Measurements from ENCODE around the gene CSTF1. TPM values are rescaled to one million over a fixed set of nuclear protein-coding genes. Genes with fewer than 3 reads are reported as not detected.

Gene CSTF1
- total and polyA plus RNA-seq, 4 donors = 11.9 to 20.2 (median 16.0) TPM

- H3K27me3 ChIP-seq (ENCODE audit: control insufficient read depth in 4 of 4, insufficient read depth in 4 of 4, low read length in 3 of 4) = no peaks in the 10 kb centered on the region
- no peaks in the 10 kb centered on the region for H3K9me3 ChIP-seq (ENCODE audit: control insufficient read depth in 4 of 4, low read length in 3 of 4)
- H3K4me1 ChIP-seq (ENCODE audit: control insufficient read depth in 4 of 4, insufficient read depth in 4 of 4, low read length in 3 of 4) = peaks cover 2 to 21% (median 16%) of the 10 kb centered on the region in 4 donors
- no peak overlapping the region for H3K9ac ChIP-seq (ENCODE audit: low read depth in 1 of 2, low read length in 2 of 2)
- no peak overlapping the region for H3K27ac ChIP-seq (ENCODE audit: low read depth in 1 of 2, low read length in 2 of 2)
- 94% methylated on average over 4 of the region's 4 CpGs for WGBS
- TF ChIP-seq CTCF (IDR thresholded peaks at IDR 0.05; ENCODE audit: low read depth, low read length, missing input control) = no peak
- TF ChIP-seq ATF3 (IDR thresholded peaks at IDR 0.05) = no peak
- TF ChIP-seq GABPA (IDR thresholded peaks at IDR 0.05 in 1 of 2, conservative IDR thresholded peaks at IDR 0.05 in 1 of 2) = no peak
- no peak for TF ChIP-seq MAX (IDR thresholded peaks at IDR 0.05)
- no peak for TF ChIP-seq RXRA (IDR thresholded peaks at IDR 0.05)
- no peak for TF ChIP-seq SP1 (IDR thresholded peaks at IDR 0.05)
- TF ChIP-seq FOXA1 (IDR thresholded peaks at IDR 0.05) = no peak
- no peak for TF ChIP-seq HNF4A (conservative IDR thresholded peaks at IDR 0.05)
- no peak for TF ChIP-seq RAD21 (IDR thresholded peaks at IDR 0.05)
- TF ChIP-seq JUND (IDR thresholded peaks at IDR 0.05) = no peak
- no peak for TF ChIP-seq FOXA2 (IDR thresholded peaks at IDR 0.05)
- peaks cover 3 to 44% (median 42%) of the 10 kb centered on the region in 4 donors for H3K36me3 ChIP-seq (ENCODE audit: control insufficient read depth in 4 of 4, insufficient read depth in 3 of 4, low read depth in 1 of 4, low read length in 3 of 4)
- H3K4me3 ChIP-seq (ENCODE audit: low read depth in 1 of 3, low read length in 3 of 3) = no peak overlapping the region
- DNase-seq (ENCODE audit: low spot score) = no peak
These were observed 2.7 kb downstream of the CSTF1 start for GRCh38 chr20:56395166-56395565.

GRCh38 chr20:56400001-56400640 is 7.7 kb downstream of the CSTF1 start:
- Histone ChIP-seq H3K27me3 (ENCODE audit: control insufficient read depth in 4 of 4, insufficient read depth in 4 of 4, low read length in 3 of 4) (no peaks in the 10 kb centered on the region), H3K4me1 (ENCODE audit: control insufficient read depth in 4 of 4, insufficient read depth in 4 of 4, low read length in 3 of 4) (no peaks in the 10 kb centered on the region), H3K36me3 (ENCODE audit: control insufficient read depth in 4 of 4, insufficient read depth in 3 of 4, low read depth in 1 of 4, low read length in 3 of 4) (peaks cover 13 to 68% (median 57%) of the 10 kb centered on the region in 4 donors), H3K9ac (ENCODE audit: low read depth in 1 of 2, low read length in 2 of 2) (no peak overlapping the region), H3K9me3 (ENCODE audit: control insufficient read depth in 4 of 4, low read length in 3 of 4) (no peaks in the 10 kb centered on the region), H3K27ac (ENCODE audit: low read depth in 1 of 2, low read length in 2 of 2) (no peak overlapping the region), H3K4me3 (ENCODE audit: low read depth in 1 of 3, low read length in 3 of 3) (no peak overlapping the region)
- DNase-seq (ENCODE audit: low spot score) = peak; percentile 68
- TF ChIP-seq MAX (IDR thresholded peaks at IDR 0.05) (no peak), HNF4G (IDR thresholded peaks at IDR 0.05) (no peak), GABPA (IDR thresholded peaks at IDR 0.05 in 1 of 2, conservative IDR thresholded peaks at IDR 0.05 in 1 of 2) (peak in 1 of 2 donors; percentile 17), JUND (IDR thresholded peaks at IDR 0.05) (no peak), YY1 (IDR thresholded peaks at IDR 0.05) (no peak), RAD21 (IDR thresholded peaks at IDR 0.05) (peak; percentile 83 to 85), CTCF (IDR thresholded peaks at IDR 0.05; ENCODE audit: low read depth, low read length, missing input control) (peak; percentile 77), FOXA2 (IDR thresholded peaks at IDR 0.05) (no peak), ATF3 (IDR thresholded peaks at IDR 0.05) (no peak), TAF1 (conservative IDR thresholded peaks at IDR 0.05) (no peak), RXRA (IDR thresholded peaks at IDR 0.05) (no peak), ZBTB33 (IDR thresholded peaks at IDR 0.05) (no peak), NR2F2 (IDR thresholded peaks at IDR 0.05) (no peak)

Measured in liver (tissue), 9 donors.